ENCODE results near the gene PPP1R18.

- TF ChIP-seq CTCF (IDR thresholded peaks at IDR 0.05) (no peak), POLR2A (IDR thresholded peaks at IDR 0.05) (no peak)
Observed at GRCh38 chr6:30644769-30645168, 41.7 kb downstream of the PPP1R18 start.

Data from thyroid gland (tissue), 4 donors.